Measurements from ENCODE around the gene BRMS1L. TPM values are rescaled to one million over a fixed set of nuclear protein-coding genes. Genes with fewer than 3 reads are reported as not detected.

BRMS1L gene
- total and polyA plus RNA-seq, 2 experiments from 2014 or later = 11.8 to 19.5 TPM

GRCh38 chr14:35879151-35879648, 53.1 kb downstream of the BRMS1L start:
- Histone ChIP-seq H3K36me3 (ENCODE audit: insufficient read depth) (no peaks in the 10 kb centered on the region), H3K27ac (ENCODE audit: low read depth) (no peak overlapping the region), H3F3A (replicated peaks; ENCODE audit: low read depth) (no peaks in the 10 kb centered on the region), H3K4me2 (no peak overlapping the region), H2AFZ (no peak overlapping the region), H4K20me1 (replicated peaks; ENCODE audit: insufficient read depth) (no peaks in the 10 kb centered on the region; the same call in 1 of the 2 replicates), H3K9me2 (ENCODE audit: insufficient read depth) (no peaks in the 10 kb centered on the region), H3K79me2 (replicated peaks; ENCODE audit: insufficient read depth) (no peaks in the 10 kb centered on the region), H3K27me3 (ENCODE audit: insufficient read depth) (no peaks in the 10 kb centered on the region), H3K4me3 (no peak overlapping the region), H3K4me1 (ENCODE audit: insufficient read depth) (no peaks in the 10 kb centered on the region; the same call in 1 of the 2 replicates)
- Mint-ChIP-seq H3K36me3 (ENCODE audit: low read depth) (no peaks in the 10 kb centered on the region), H3K4me1 (no peaks in the 10 kb centered on the region), H3K9me3 (no peaks in the 10 kb centered on the region), H3K27ac (no peak overlapping the region; the same call in 1 of the 2 replicates), H3K27me3 (ENCODE audit: insufficient read depth, low read depth, poor library complexity) (peaks cover 1% of the 10 kb centered on the region), H3K4me3 (no peak overlapping the region)
- no peak for TF ChIP-seq STAT1 (IDR thresholded peaks at IDR 0.05; ENCODE audit: unreplicated experiment)
- TF ChIP-seq, protein P1, sequence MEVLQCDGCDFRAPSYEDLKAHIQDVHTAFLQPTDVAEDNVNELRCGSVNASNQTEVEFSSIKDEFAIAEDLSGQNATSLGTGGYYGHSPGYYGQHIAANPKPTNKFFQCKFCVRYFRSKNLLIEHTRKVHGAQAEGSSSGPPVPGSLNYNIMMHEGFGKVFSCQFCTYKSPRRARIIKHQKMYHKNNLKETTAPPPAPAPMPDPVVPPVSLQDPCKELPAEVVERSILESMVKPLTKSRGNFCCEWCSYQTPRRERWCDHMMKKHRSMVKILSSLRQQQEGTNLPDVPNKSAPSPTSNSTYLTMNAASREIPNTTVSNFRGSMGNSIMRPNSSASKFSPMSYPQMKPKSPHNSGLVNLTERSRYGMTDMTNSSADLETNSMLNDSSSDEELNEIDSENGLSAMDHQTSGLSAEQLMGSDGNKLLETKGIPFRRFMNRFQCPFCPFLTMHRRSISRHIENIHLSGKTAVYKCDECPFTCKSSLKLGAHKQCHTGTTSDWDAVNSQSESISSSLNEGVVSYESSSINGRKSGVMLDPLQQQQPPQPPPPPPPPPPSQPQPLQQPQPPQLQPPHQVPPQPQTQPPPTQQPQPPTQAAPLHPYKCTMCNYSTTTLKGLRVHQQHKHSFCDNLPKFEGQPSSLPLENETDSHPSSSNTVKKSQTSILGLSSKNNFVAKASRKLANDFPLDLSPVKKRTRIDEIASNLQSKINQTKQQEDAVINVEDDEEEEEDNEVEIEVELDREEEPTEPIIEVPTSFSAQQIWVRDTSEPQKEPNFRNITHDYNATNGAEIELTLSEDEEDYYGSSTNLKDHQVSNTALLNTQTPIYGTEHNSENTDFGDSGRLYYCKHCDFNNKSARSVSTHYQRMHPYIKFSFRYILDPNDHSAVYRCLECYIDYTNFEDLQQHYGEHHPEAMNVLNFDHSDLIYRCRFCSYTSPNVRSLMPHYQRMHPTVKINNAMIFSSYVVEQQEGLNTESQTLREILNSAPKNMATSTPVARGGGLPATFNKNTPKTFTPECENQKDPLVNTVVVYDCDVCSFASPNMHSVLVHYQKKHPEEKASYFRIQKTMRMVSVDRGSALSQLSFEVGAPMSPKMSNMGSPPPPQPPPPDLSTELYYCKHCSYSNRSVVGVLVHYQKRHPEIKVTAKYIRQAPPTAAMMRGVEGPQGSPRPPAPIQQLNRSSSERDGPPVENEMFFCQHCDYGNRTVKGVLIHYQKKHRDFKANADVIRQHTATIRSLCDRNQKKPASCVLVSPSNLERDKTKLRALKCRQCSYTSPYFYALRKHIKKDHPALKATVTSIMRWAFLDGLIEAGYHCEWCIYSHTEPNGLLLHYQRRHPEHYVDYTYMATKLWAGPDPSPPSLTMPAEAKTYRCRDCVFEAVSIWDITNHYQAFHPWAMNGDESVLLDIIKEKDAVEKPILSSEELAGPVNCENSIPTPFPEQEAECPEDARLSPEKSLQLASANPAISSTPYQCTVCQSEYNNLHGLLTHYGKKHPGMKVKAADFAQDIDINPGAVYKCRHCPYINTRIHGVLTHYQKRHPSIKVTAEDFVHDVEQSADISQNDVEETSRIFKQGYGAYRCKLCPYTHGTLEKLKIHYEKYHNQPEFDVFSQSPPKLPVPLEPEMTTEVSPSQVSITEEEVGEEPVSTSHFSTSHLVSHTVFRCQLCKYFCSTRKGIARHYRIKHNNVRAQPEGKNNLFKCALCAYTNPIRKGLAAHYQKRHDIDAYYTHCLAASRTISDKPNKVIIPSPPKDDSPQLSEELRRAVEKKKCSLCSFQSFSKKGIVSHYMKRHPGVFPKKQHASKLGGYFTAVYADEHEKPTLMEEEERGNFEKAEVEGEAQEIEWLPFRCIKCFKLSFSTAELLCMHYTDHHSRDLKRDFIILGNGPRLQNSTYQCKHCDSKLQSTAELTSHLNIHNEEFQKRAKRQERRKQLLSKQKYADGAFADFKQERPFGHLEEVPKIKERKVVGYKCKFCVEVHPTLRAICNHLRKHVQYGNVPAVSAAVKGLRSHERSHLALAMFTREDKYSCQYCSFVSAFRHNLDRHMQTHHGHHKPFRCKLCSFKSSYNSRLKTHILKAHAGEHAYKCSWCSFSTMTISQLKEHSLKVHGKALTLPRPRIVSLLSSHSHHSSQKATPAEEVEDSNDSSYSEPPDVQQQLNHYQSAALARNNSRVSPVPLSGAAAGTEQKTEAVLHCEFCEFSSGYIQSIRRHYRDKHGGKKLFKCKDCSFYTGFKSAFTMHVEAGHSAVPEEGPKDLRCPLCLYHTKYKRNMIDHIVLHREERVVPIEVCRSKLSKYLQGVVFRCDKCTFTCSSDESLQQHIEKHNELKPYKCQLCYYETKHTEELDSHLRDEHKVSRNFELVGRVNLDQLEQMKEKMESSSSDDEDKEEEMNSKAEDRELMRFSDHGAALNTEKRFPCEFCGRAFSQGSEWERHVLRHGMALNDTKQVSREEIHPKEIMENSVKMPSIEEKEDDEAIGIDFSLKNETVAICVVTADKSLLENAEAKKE (CRISPR knock-in tag; IDR thresholded peaks at IDR 0.05) = no peak
- TF ChIP-seq ZNF114 (CRISPR knock-in tag; IDR thresholded peaks at IDR 0.05) = no peak
- TF ChIP-seq, protein P2, sequence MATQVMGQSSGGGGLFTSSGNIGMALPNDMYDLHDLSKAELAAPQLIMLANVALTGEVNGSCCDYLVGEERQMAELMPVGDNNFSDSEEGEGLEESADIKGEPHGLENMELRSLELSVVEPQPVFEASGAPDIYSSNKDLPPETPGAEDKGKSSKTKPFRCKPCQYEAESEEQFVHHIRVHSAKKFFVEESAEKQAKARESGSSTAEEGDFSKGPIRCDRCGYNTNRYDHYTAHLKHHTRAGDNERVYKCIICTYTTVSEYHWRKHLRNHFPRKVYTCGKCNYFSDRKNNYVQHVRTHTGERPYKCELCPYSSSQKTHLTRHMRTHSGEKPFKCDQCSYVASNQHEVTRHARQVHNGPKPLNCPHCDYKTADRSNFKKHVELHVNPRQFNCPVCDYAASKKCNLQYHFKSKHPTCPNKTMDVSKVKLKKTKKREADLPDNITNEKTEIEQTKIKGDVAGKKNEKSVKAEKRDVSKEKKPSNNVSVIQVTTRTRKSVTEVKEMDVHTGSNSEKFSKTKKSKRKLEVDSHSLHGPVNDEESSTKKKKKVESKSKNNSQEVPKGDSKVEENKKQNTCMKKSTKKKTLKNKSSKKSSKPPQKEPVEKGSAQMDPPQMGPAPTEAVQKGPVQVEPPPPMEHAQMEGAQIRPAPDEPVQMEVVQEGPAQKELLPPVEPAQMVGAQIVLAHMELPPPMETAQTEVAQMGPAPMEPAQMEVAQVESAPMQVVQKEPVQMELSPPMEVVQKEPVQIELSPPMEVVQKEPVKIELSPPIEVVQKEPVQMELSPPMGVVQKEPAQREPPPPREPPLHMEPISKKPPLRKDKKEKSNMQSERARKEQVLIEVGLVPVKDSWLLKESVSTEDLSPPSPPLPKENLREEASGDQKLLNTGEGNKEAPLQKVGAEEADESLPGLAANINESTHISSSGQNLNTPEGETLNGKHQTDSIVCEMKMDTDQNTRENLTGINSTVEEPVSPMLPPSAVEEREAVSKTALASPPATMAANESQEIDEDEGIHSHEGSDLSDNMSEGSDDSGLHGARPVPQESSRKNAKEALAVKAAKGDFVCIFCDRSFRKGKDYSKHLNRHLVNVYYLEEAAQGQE (IDR thresholded peaks at IDR 0.05; ENCODE audit: unreplicated experiment) = no peak
- TF ChIP-seq JUNB (IDR thresholded peaks at IDR 0.05; ENCODE audit: unreplicated experiment) = no peak
- no peak for TF ChIP-seq ZNF331 (CRISPR knock-in tag; IDR thresholded peaks at IDR 0.05; ENCODE audit: low read depth)
- no peak for TF ChIP-seq EZH2 (IDR thresholded peaks at IDR 0.05; ENCODE audit: low read depth, unreplicated experiment)
- ATAC-seq (no peak), DNase-seq (ENCODE audit: low spot score) (no peak)
